ENCODE results near the gene ERMARD.

DNA sequence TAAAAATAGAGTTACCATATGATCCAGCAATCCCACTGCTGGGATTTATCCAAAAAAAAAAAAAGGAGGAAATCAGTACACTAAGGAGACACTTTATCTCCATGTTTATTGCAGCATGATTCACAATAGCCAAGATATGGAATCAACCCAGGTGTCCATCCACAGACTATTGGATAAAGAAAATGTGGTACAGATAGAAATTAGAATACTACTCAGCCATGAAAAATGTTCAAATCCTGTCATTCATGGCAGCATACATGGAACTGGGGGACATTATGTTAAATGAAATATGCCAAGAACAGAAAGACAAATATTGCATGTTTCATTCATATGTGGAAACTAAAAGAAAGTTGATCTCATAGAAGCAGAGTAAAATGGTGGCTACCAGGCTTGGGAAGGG, 75.3 kb downstream of the ERMARD start:
- TF ChIP-seq FOXP2 (optimal IDR thresholded peaks at IDR 0.05; ENCODE audit: control extremely low read depth, extremely low read length, insufficient read depth) (no peak), POLR2AphosphoS5 (IDR thresholded peaks at IDR 0.05; ENCODE audit: borderline replicate concordance, low read depth, low read length) (no peak), EZH2 (IDR thresholded peaks at IDR 0.05) (no peak)

Data from SK-N-MC (cell line).